Stomach (tissue), 9 donors: ENCODE measurements around the gene PBX3. TPM values are rescaled to one million over a fixed set of nuclear protein-coding genes. Genes with fewer than 3 reads are reported as not detected.

Experiments
- DNase-seq, 2 donors: peaks; one replicate each; pipeline versions ENCODE4 v3.0.0 to v3.0.0-alpha.2; 2013 to 2019
- H3K27ac ChIP-seq, 5 donors: fragments of 200-600 bp in 4 of 5; sonication (generic) in 4 of 5; one replicate each; pipeline ENCODE4 v1.5.1; 2013 to 2019; ENCODE audit warnings: mild to moderate bottlenecking in 1 of 5, moderate library complexity in 1 of 5
- H3K27me3 ChIP-seq, 3 donors: fragments of 200-600 bp; sonication (generic); one replicate each; pipeline ENCODE4 v1.5.1; 2017 to 2019; ENCODE audit warnings: mixed run types in 1 of 3
- H3K36me3 ChIP-seq, 4 donors: fragments of 200-600 bp; sonication (generic); 1 replicate in 3 of 4; 2 replicates in 1 of 4; pipeline ENCODE4 v1.5.1; 2016 to 2019
- H3K4me1 ChIP-seq, 4 donors: fragments of 200-600 bp; sonication (generic); one replicate each; pipeline ENCODE4 v1.5.1; 2016 to 2019
- H3K4me3 ChIP-seq, 4 donors: fragments of 200-600 bp; sonication (generic) in 3 of 4; one replicate each; pipeline ENCODE4 v1.5.1; 2016 to 2019; ENCODE audit warnings: mild to moderate bottlenecking in 1 of 4
- H3K9me3 ChIP-seq, 4 donors: fragments of 200-600 bp; sonication (generic); one replicate each; pipeline ENCODE4 v1.5.1; 2016 to 2019
- EP300 ChIP-seq: sonication (generic); formaldehyde crosslinking; IDR thresholded peaks from one replicate; pipeline ENCODE4 v1.6.1; 2017; ENCODE audit warnings: antibody characterized with exemption
- POLR2A ChIP-seq, 4 donors: fragments of 450-650 bp; IDR thresholded peaks; one replicate each; pipeline ENCODE4 v1.6.1; 2016; ENCODE audit warnings: antibody characterized with exemption in 4 of 4, control low read depth in 2 of 4, mild to moderate bottlenecking in 1 of 4, moderate library complexity in 1 of 4
- POLR2AphosphoS5 ChIP-seq, 3 donors: sonication (generic); formaldehyde crosslinking; IDR thresholded peaks; one replicate each; pipeline ENCODE4 v1.6.1; 2016; ENCODE audit warnings: antibody characterized with exemption in 3 of 3
- WGBS, 5 donors: extraction: QIAGEN DNeasy Blood & Tissue Kit in 3 of 5; methylation state at CpG; one replicate each; pipeline versions ENCODE4 v1.1.5 to v1.1.7; 2013 to 2018; 5-methylcytosine and 5-hydroxymethylcytosine counted together
- intact Hi-C: fragments of 100-400 bp; cut with DNase I; formaldehyde crosslinking; loops from one replicate; pipeline ENCODE4 v1.15.1; 2023; ENCODE audit warnings: low total_unique reads
- polyA plus RNA-seq, 3 donors: library from polyadenylated mRNA; stranded (reverse); fragments of 200-250 nt; gene quantifications; one replicate each; pipeline ENCODE4 v1.2.3, GENCODE V29; 2013
- total RNA-seq, 5 donors: library from RNA; depleted of rRNA; stranded (reverse); fragments of >200 nt; gene quantifications; one replicate each; pipeline versions ENCODE4 v1.1.0 to v1.2.3, GENCODE V29; 2014 to 2016
- TF ChIP-seq, protein P1 (sequence below), 7 experiments: fragments of 450-650 bp in 4 of 7; fragments of 200-600 bp in 3 of 7; sonication (generic) in 3 of 7; IDR thresholded peaks; one replicate each; pipeline ENCODE4 v1.5.1; 2016 to 2019; ENCODE audit warnings: antibody characterized with exemption in 7 of 7, control low read depth in 2 of 7, mild to moderate bottlenecking in 1 of 7
- donor health status: healthy with polysubstance abuse.
- donor health status: Bipolar disorder and iron deficiency.
- donor health status: healthy.

The PBX3 gene
- total and polyA plus RNA-seq, 8 donors, result 9.3 to 59.1 (median 16.2) TPM

GRCh38 chr9:126000256-126000655 is 253.1 kb downstream of the PBX3 start:
- intact Hi-C loops, result no loop called here
- no peaks in the 10 kb centered on the region for H3K4me1 ChIP-seq
- H3K9me3 ChIP-seq, result no peaks in the 10 kb centered on the region
- DNase-seq, result no peak
- H3K27ac ChIP-seq, result no peak overlapping the region
- H3K27me3 ChIP-seq, result peaks cover 0 to 6% (median 0%) of the 10 kb centered on the region in 3 donors
- TF ChIP-seq EP300 (no peak), POLR2AphosphoS5 (IDR thresholded peaks at IDR 0.05) (no peak), POLR2A (IDR thresholded peaks at IDR 0.05) (no peak)
- TF ChIP-seq, protein P1, sequence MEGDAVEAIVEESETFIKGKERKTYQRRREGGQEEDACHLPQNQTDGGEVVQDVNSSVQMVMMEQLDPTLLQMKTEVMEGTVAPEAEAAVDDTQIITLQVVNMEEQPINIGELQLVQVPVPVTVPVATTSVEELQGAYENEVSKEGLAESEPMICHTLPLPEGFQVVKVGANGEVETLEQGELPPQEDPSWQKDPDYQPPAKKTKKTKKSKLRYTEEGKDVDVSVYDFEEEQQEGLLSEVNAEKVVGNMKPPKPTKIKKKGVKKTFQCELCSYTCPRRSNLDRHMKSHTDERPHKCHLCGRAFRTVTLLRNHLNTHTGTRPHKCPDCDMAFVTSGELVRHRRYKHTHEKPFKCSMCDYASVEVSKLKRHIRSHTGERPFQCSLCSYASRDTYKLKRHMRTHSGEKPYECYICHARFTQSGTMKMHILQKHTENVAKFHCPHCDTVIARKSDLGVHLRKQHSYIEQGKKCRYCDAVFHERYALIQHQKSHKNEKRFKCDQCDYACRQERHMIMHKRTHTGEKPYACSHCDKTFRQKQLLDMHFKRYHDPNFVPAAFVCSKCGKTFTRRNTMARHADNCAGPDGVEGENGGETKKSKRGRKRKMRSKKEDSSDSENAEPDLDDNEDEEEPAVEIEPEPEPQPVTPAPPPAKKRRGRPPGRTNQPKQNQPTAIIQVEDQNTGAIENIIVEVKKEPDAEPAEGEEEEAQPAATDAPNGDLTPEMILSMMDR (IDR thresholded peaks at IDR 0.05), result no peak
- H3K4me3 ChIP-seq, result no peak overlapping the region
- WGBS, 5 donors, result 76 to 96% (median 90%) methylated on average over 6 of the region's 6 CpGs
- H3K36me3 ChIP-seq, result no peaks in the 10 kb centered on the region

- Histone ChIP-seq H3K4me3 (no peak overlapping the region), H3K27ac (no peak overlapping the region), H3K9me3 (no peaks in the 10 kb centered on the region), H3K27me3 (peaks cover 0 to 6% (median 0%) of the 10 kb centered on the region in 3 donors), H3K36me3 (no peaks in the 10 kb centered on the region), H3K4me1 (no peaks in the 10 kb centered on the region)
- DNase-seq, result no peak
- intact Hi-C loops, result no loop called here
- TF ChIP-seq POLR2A (IDR thresholded peaks at IDR 0.05) (no peak), POLR2AphosphoS5 (IDR thresholded peaks at IDR 0.05) (no peak), EP300 (no peak)
- TF ChIP-seq, protein P1 (IDR thresholded peaks at IDR 0.05), result no peak
- 68 to 72% (median 69%) methylated on average over 21 to 23 of the region's 23 CpGs for WGBS, 5 donors
These were observed 253.8 kb downstream of the PBX3 start for GRCh38 chr9:126000731-126001580.

- intact Hi-C loops, result no loop called here
- H3K9me3 ChIP-seq, result no peaks in the 10 kb centered on the region
- H3K4me3 ChIP-seq, result no peak overlapping the region
- TF ChIP-seq POLR2AphosphoS5 (IDR thresholded peaks at IDR 0.05), result no peak
- TF ChIP-seq EP300, result no peak
- TF ChIP-seq, protein P1 (IDR thresholded peaks at IDR 0.05), result no peak
- no peak for TF ChIP-seq POLR2A (IDR thresholded peaks at IDR 0.05)
- WGBS, 5 donors, result 82 to 87% (median 83%) methylated on average over 23 to 24 of the region's 24 CpGs
- H3K4me1 ChIP-seq, result no peaks in the 10 kb centered on the region
- no peaks in the 10 kb centered on the region for H3K36me3 ChIP-seq
- no peak overlapping the region for H3K27ac ChIP-seq
- DNase-seq, result no peak
- peaks cover 0 to 3% (median 0%) of the 10 kb centered on the region in 3 donors for H3K27me3 ChIP-seq
These were observed 254.5 kb downstream of the PBX3 start for GRCh38 chr9:126001581-126002225.

DNA sequence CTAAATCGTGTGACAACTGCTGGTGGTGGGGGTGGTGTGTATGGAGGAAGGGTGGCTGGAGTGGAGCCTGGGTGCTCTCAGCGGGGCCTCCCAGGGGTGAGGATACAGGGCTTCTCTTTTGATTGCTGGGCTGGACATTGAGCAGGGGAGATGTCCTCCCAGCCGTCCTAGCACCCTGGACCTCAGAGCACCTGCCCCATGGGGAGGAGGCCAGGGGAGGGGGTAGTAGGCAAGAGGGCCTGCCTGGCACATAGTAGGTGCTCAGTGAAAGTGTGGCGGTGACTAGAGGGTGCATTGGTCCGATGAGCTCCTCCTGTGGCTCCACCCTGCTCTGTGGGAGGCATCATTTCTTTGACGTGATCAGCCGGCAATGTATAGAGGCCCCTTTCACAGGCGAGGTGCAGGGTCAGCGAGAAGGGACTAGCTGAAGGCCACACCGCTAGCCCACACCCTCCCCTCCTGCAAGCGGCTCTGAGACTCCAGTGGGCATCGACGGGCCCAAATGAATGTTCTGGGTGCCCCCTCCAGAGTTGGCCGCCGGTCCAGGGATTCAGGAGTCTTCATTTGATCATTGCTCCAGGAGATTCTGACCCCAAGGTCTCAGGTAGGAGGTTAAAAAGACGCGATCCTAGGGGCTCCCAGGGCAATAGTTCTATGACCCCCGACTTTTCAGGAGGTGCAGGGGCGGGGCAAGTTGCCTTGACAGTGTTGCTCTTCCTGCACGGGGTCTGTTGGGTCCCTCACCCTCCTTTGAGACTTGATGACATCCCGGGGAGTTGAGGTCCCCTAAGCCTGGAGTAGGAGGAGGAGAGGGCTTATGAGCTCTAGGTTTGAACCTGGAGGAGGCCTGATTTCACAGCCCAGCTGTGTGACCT is 255.5 kb downstream of the PBX3 start:
- Histone ChIP-seq H3K36me3 (no peaks in the 10 kb centered on the region), H3K27ac (no peak overlapping the region), H3K4me3 (no peak overlapping the region), H3K9me3 (peaks cover 0 to 10% (median 5%) of the 10 kb centered on the region in 4 donors), H3K27me3 (no peaks in the 10 kb centered on the region), H3K4me1 (no peaks in the 10 kb centered on the region)
- no peak for DNase-seq
- no peak for TF ChIP-seq EP300
- no peak for TF ChIP-seq POLR2AphosphoS5 (IDR thresholded peaks at IDR 0.05)
- TF ChIP-seq, protein P1 (IDR thresholded peaks at IDR 0.05), result no peak
- WGBS, 5 donors, result 82 to 88% (median 86%) methylated on average over 21 of the region's 21 CpGs
- intact Hi-C loops, result no loop called here
